AG08395 (cell line): ENCODE results near the gene PPP2R5D.
A peak's percentile ranks its signal among the peaks of the same experiment; 100 is the strongest.
"Not testable (repeated sequence)": the region's sequence is repeated elsewhere in the genome, so short reads cannot be mapped to it uniquely, and the experiment has no call there.

Source experiments
- DNase-seq: peaks from one replicate; pipeline ENCODE4 v3.0.0; 2012; ENCODE audit warnings: mixed read lengths, low spot score

The PPP2R5D gene

GRCh38 chr6:43032326-43032725 is 48.0 kb downstream of the PPP2R5D start:
- no peak for DNase-seq

DNA sequence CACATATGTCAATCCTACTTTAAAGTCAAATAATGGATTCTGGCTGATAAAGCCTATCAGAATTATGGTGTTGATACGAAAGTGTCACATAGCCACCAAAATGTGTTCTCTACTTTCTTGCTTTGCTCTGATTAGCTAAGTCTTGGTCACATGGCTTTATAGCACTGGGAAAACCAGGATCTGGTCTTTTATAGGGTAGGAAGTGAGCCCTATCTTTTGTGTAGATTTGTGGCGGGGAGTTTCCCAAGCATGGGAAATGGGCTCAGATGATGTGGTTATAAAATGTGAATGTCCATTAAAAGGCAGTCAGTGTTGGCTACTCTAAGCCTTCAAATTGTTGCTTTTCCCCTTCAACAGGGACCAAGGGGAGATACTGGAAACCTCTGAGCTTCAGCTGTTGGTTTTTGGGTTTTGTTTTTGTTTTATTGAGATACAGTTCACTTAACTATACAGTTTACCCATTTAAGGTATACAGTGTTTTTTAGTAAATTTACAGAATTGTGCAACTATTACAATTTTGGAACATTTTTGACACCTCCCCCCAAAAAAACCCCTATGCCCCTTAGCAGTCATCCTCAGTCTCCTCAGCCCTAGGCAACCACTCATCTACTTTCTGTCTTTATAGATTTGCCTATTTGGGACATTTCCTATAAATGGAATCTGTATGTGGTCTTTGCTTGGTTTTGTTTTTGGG is 49.3 kb downstream of the PPP2R5D start:
- DNase-seq, result no peak

GRCh38 chr6:43034190-43034525 is 49.8 kb downstream of the PPP2R5D start:
- no peak for DNase-seq

DNA sequence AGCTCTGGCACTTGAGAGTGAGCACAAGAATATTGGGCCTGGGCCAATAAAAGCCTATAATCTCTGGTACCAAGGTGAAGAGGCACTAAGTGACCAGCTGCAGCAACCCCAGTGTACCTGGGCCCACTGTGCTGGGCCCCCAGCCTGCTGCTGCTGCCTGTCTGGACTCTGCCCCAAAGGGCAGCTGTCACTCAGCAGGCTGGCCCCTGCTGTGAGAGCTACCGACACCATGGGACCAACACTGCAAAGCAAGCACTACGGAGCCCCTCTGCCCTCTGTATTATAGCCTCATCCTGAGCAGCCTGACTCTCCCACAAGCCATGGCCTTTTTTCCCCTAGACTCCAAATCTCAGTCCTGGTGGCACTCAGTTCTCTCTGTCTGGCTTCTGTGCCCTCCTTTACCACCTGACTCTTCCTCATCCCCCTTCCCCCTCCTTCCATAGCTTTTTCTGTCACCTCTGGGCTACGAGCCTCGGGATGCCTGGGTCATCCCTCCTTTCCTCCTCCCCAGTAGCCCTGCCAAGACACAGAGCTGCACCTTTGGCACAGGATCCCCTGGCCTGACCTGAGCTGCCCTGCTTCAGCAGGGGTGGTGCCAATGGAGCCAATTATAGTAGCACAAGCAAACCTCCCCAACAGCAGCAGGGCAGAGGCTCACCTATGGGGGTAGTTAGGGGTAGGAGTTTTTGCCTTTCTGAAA is 51.3 kb downstream of the PPP2R5D start:
- no peak for DNase-seq

DNA sequence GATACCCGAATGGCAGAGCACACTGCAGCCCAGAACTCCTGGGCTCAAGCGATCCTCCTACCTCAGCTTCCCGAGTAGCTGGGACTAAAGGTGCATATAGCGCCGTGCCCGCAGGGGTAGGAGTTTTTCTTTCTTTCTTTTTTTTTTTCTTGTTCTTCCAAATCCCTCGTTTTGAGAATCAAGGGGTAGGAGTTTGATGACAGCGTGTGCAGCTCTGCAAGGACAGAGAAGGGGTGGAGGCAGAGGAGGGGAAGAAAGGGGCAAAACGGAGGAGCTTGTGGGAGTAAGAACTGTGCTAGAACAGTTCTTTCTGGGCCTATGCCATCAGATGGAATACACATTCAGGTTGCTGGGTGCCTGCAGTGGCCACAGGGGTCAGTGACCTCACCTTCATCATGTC is 52.3 kb downstream of the PPP2R5D start:
- no peak for DNase-seq

- no peak for DNase-seq
These were observed 52.8 kb downstream of the PPP2R5D start for GRCh38 chr6:43037197-43037596.

- no peak for DNase-seq
These were observed 53.3 kb downstream of the PPP2R5D start for GRCh38 chr6:43037706-43038105.

DNA sequence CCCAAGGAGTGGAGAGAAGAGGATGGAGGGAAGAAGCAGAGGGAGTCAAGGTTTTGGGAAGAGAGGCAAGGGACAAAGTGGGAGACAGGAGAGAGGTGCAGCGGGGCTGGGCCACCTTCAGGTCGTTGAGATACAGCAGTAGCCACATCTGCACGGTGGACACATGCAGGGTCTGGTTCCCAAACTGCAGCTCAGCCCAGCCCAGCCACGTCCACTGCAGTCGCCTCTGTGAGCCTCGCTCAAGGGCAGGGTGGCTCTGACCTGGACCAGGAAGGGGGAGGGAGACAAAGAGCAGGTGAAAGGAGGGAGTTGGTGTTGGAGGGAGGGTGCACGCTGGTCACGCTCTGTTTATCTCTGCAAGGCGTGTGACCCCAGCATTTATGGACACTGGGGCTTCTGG is 54.4 kb downstream of the PPP2R5D start:
- no peak for DNase-seq

- no peak for DNase-seq
These were observed 56.3 kb downstream of the PPP2R5D start for GRCh38 chr6:43040542-43041257.

- not testable (repeated sequence) for DNase-seq
These were observed 57.1 kb downstream of the PPP2R5D start for GRCh38 chr6:43041475-43041874.

DNA sequence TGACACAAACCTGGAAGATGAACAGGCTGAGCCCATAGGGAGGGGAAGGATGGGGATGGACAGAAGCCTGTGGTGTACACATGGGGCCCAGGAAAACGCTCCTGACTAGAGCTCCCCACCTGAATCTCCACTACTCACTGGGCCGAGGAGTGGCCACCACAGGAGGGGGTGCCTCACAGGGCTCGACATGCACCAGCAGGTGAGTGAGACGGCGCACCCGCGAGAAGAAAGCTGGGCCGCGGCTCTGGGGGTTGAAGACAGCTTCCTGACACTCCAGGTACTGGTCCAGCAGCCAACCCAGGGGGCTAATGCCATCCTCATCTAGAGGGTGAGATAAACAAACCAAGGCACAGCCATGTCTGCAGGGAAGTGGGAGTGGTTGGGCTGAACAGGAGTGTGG is 58.9 kb downstream of the PPP2R5D start:
- DNase-seq, result no peak

DNA sequence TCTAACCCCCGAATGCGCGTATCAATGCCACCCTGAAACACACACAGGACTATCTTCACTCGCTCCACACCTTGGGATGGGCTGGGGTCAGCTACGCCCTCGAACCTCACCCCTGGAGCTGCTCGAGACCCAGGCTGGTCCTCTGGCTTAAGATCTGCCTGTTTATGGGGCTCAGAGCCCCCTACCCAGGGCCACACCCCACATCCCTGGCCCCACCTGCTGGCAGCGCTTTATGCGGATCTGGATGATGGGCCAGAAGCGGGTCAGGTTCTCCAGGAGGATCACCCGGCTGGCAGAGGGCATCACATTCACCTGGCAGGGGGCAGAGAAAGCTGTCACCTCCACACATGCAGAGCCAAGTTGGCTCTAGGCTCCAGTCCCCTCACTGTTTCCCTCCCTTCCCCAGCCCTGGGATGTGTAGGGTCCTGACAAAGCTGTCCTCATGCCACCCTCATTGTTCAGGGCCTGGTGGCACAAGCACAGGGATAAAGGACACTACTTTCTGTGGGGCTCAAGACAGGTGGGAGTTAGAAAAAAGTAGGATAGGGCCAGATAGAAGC is 61.1 kb downstream of the PPP2R5D start:
- no peak for DNase-seq

DNA sequence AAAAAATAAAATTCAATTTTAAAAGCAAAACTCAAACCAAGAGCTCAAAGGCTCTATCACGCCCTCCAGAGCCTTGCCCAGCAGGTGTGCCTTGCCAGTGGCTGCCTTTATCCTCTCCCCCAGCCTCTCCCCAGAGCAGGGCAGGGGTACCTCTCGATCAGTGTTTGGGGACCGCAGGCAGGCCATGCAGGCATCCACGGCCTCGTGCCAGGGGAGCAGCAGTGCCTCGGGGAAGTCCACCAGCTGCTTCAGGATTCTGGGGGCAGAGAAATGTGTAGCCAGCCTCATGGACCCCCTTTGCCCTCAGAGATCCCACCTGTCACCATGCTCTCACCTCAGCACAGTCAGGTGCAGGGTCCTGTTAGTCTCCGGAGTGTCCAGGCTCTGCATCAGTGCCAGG is 63.6 kb downstream of the PPP2R5D start:
- no peak for DNase-seq

- no peak for DNase-seq
These were observed 66.6 kb downstream of the PPP2R5D start for GRCh38 chr6:43050981-43051380.

- DNase-seq, result no peak
These were observed 68.0 kb downstream of the PPP2R5D start for GRCh38 chr6:43052225-43052841.

DNA sequence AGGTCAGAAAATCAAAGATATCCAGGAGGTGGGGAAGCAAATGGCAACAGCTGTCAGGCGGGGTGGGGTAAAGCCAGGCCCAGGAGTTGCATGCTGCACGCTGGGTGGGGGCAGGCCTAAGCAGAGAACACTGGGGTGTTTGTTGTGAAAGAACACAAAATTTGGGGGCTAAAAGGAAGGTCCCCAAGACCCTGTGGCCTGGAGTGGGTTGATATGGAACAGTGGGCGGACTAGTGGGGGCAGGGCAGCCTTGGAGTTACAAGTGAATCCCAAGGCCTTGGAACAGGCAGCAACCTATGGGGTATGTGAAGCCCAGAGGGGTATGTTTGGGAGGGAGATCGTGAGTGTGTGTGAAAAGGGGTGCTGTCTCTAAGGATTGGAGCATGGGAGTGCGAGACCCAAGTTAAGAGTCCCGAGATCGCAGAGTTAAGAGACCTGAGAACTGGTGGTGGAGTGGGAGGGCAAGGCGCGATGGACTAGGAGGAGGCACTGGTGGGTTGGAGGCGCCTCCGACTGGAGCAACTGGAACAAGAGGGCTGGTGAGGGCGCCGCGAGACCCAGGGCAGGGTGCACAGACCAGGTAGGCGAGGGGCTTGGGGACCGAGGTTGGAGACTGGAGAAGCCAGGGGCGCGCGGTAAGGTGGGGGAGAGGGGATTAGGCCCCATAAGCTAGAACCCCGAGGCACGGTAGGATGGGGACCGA is 68.6 kb downstream of the PPP2R5D start:
- peak; percentile 26 for DNase-seq

GRCh38 chr6:43053545-43054205 is 69.3 kb downstream of the PPP2R5D start, which contains the start of gene CUL7:
Gene CUL7 (minus strand): TSS chr6:43053851. CDS start chr6:43052788, 1,063 bp downstream.
- DNase-seq, result peak; percentile 99

GRCh38 chr6:43054206-43054943 is 70.0 kb downstream of the PPP2R5D start:
- no peak for DNase-seq

DNA sequence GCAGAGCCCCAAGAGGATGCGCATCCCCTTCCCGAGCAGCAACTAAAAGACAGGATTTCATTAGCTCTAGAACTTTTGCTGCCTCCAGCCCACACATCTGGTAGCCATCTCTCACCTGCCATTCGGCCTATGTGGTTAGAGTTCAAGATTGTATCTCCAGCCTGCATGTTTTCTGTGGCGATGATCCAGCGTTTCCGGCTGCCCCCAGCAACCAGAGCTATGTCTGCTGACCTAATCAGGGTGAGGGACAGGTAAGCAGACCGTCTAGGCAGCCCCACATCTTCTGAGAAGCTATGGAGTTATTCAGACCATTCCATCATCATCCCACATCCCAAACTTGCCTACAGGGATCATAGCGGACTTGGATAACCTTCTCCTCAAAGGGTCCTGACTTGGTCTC is 71.6 kb downstream of the PPP2R5D start:
- no peak for DNase-seq

GRCh38 chr6:43058531-43058930 is 74.2 kb downstream of the PPP2R5D start:
- no peak for DNase-seq
